ENCODE data around the gene NTNG1. TPM values are rescaled to one million over a fixed set of nuclear protein-coding genes. Genes with fewer than 3 reads are reported as not detected.

The NTNG1 gene
- total and polyA plus RNA-seq, 4 donors, result 19.8 to 26.8 (median 25.2) TPM

DNA sequence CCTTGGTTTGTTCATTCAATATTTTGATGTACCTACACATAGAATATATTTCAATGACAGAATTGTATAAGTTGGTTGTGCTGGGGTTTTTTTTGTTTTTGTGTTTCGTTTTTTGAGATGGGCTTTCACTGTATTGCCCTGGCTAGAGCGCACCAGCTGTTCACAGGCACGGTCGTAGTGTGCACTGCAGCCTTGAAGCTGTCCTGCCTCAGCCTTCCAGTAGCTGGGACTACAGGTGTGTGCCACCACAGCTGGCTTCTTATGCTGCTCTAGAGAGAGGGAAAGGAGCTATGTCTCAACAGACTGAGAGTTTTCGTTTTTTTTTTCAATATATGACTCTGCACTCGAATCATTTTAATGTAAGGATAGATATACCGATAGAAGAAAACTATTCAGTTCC lies 102.6 kb downstream of the NTNG1 start:
- no peaks in the 10 kb centered on the region for H3K4me1 ChIP-seq (ENCODE audit: control insufficient read depth, insufficient read depth, low read length)
- WGBS (ENCODE audit: insufficient coverage), result 84% methylated on average over 4 of the region's 7 CpGs
- no peak overlapping the region for H3K27ac ChIP-seq (ENCODE audit: low read depth, low read length)
- DNase-seq (ENCODE audit: low read depth in 4 of 6, low spot score in 6 of 6), result no peak
- H3K4me3 ChIP-seq (ENCODE audit: low read depth, low read length), result no peak overlapping the region
- H3K27me3 ChIP-seq (ENCODE audit: control insufficient read depth, insufficient read depth, low read length), result no peaks in the 10 kb centered on the region
- no peaks in the 10 kb centered on the region for H3K36me3 ChIP-seq (ENCODE audit: control insufficient read depth, insufficient read depth, low read length)
- H3K9me3 ChIP-seq (ENCODE audit: control insufficient read depth, insufficient read depth, low read length), result no peaks in the 10 kb centered on the region

DNA sequence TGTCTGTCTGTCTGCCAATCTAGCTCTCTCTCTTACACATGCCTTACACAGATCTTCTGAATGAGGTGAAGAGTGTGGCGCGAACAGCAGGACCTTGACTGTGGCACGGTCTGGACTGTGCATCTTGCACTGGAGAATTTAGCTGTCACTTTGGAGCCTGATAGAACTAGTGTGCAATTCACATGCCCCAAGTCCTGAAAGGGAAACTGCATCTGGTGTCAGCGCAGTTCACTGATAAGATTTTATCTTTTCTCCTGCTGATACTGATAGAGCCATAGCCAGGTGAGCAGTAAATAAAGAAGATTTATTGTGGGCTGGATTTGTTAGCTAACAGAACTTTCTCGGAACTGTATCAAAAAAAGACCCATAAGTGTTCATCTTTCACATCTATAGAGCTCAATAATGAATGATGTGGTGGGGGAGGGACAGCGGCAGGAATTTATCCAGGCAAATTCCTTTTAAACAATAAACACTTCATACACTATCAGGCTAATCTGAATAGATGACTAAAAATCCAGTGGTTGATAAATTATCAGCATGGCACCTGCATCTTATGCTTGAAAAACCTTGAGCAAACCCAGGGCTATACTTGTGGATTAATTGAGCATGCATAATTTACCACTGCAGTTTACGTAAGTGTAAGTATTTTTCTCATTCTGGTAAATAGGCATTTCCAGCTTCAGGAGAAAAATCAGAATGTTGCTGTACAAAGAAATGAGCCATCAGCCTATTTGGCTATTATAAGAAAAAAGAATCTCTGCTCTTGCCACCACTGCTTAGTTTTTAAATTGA lies 104.1 kb downstream of the NTNG1 start:
- Histone ChIP-seq H3K36me3 (ENCODE audit: control insufficient read depth, insufficient read depth, low read length) (no peaks in the 10 kb centered on the region), H3K4me3 (ENCODE audit: low read depth, low read length) (no peak overlapping the region), H3K9me3 (ENCODE audit: control insufficient read depth, insufficient read depth, low read length) (no peaks in the 10 kb centered on the region), H3K27ac (ENCODE audit: low read depth, low read length) (no peak overlapping the region), H3K4me1 (ENCODE audit: control insufficient read depth, insufficient read depth, low read length) (no peaks in the 10 kb centered on the region), H3K27me3 (ENCODE audit: control insufficient read depth, insufficient read depth, low read length) (no peaks in the 10 kb centered on the region)
- WGBS (ENCODE audit: insufficient coverage), result 64% methylated on average over 4 of the region's 7 CpGs
- peak in 1 of 6 donors; percentile 74 for DNase-seq (ENCODE audit: low read depth in 4 of 6, low spot score in 6 of 6)

DNA sequence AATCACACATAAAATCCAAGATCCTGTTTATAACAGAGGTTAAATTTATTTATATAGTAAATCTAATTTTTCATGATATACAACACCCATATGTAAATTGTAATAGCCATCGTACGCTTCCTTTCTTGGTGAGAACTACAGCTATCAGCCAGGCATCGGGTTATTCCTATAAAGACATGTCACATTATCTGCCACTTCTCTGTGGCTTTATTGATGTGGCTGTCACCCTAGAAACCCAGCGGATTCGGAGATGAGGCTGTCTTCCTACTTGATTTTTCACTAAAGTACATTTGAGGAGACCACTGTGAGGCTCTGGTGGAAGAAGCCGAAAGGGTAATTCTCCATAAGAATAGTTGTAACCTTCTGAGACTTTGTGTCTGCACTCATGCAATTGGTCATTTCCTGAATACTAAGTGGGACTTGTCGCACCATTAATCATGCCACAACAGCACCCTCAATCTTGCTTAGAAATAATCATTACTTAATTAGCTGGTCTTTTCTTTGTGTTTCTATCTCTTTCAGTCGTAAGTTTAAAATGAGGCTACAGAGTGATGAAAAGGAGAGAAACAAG lies 106.0 kb downstream of the NTNG1 start:
- Histone ChIP-seq H3K36me3 (ENCODE audit: control insufficient read depth, insufficient read depth, low read length) (no peaks in the 10 kb centered on the region), H3K27me3 (ENCODE audit: control insufficient read depth, insufficient read depth, low read length) (no peaks in the 10 kb centered on the region), H3K4me1 (ENCODE audit: control insufficient read depth, insufficient read depth, low read length) (no peaks in the 10 kb centered on the region), H3K27ac (ENCODE audit: low read depth, low read length) (no peak overlapping the region), H3K4me3 (ENCODE audit: low read depth, low read length) (no peak overlapping the region), H3K9me3 (ENCODE audit: control insufficient read depth, insufficient read depth, low read length) (no peaks in the 10 kb centered on the region)
- no peak for DNase-seq (ENCODE audit: low read depth in 4 of 6, low spot score in 6 of 6)
- WGBS (ENCODE audit: insufficient coverage), result 50% methylated on average over 2 of the region's 8 CpGs

DNA sequence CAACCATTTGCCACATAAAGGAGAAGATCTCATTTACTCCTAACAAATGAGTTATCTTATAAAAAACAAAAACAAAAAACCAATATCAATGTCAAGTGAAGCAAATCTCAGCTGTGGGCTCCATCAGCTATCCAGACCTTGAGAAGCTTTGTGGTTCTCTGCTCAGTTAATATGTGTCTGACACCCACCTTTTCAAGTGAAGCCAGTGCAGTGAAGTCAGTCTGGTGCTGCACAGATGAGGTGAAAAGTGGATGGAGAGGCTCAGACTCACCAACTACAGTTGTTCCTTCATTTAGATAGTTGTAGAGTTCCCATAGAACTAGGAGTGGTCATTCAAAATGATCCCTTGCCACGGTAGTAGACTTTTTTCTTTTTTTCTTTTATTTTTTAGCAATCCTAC lies 106.8 kb downstream of the NTNG1 start:
- H3K4me3 ChIP-seq (ENCODE audit: low read depth, low read length), result no peak overlapping the region
- DNase-seq (ENCODE audit: low read depth in 4 of 6, low spot score in 6 of 6), result no peak
- no peaks in the 10 kb centered on the region for H3K4me1 ChIP-seq (ENCODE audit: control insufficient read depth, insufficient read depth, low read length)
- no peaks in the 10 kb centered on the region for H3K27me3 ChIP-seq (ENCODE audit: control insufficient read depth, insufficient read depth, low read length)
- no peaks in the 10 kb centered on the region for H3K9me3 ChIP-seq (ENCODE audit: control insufficient read depth, insufficient read depth, low read length)
- WGBS (ENCODE audit: insufficient coverage), result no CpG with 5 or more reads among the region's 1 CpG
- no peak overlapping the region for H3K27ac ChIP-seq (ENCODE audit: low read depth, low read length)
- no peaks in the 10 kb centered on the region for H3K36me3 ChIP-seq (ENCODE audit: control insufficient read depth, insufficient read depth, low read length)

DNA sequence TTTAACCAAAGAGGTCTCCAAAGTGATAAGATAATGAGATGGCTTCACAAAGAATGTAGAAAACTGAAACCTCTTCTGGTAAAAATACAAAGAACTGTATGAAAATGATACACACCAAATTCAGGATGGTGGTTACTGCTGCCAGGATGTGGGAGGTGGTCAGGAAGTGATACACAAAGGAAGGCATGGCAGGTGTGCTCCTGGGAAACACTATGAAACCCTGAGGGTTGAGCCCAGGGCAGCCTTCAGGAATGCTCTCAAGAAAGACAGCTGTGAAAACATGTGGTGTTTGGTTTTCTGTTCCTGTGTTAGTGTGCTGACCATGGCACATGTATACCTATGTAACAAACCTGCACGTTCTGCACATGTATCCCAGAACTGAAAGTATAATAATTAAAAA lies 109.3 kb downstream of the NTNG1 start:
- Histone ChIP-seq H3K4me3 (ENCODE audit: low read depth, low read length) (no peak overlapping the region), H3K4me1 (ENCODE audit: control insufficient read depth, insufficient read depth, low read length) (peaks cover 3% of the 10 kb centered on the region), H3K36me3 (ENCODE audit: control insufficient read depth, insufficient read depth, low read length) (no peaks in the 10 kb centered on the region), H3K9me3 (ENCODE audit: control insufficient read depth, insufficient read depth, low read length) (no peaks in the 10 kb centered on the region), H3K27ac (ENCODE audit: low read depth, low read length) (no peak overlapping the region), H3K27me3 (ENCODE audit: control insufficient read depth, insufficient read depth, low read length) (no peaks in the 10 kb centered on the region)
- DNase-seq (ENCODE audit: low read depth in 4 of 6, low spot score in 6 of 6), result no peak
- no CpG with 5 or more reads among the region's 1 CpG for WGBS (ENCODE audit: insufficient coverage)

DNA sequence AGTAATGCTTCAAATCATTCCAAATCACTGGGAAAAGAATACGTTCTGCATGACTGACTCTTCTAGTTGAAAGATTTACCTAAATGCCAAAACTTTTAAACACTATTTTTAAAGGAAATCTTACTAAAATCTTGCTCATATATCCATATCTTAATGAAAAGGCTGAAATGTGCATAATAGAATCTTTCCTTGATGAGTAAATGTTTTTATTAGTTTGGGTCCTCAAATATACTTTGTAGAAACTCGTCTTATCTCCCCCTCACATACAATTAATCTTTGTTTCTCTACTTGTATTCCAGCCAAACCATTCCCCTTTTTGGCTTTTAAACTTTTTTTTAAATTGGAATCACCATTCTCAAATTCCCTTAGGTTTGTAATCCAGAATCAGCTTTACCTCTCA lies 110.2 kb downstream of the NTNG1 start:
- no peak for DNase-seq (ENCODE audit: low read depth in 4 of 6, low spot score in 6 of 6)
- Histone ChIP-seq H3K36me3 (ENCODE audit: control insufficient read depth, insufficient read depth, low read length) (no peaks in the 10 kb centered on the region), H3K27ac (ENCODE audit: low read depth, low read length) (no peak overlapping the region), H3K4me3 (ENCODE audit: low read depth, low read length) (no peak overlapping the region), H3K9me3 (ENCODE audit: control insufficient read depth, insufficient read depth, low read length) (no peaks in the 10 kb centered on the region), H3K27me3 (ENCODE audit: control insufficient read depth, insufficient read depth, low read length) (no peaks in the 10 kb centered on the region), H3K4me1 (ENCODE audit: control insufficient read depth, insufficient read depth, low read length) (peaks cover 3% of the 10 kb centered on the region)
- 83% methylated on average over 1 of the region's 2 CpGs for WGBS (ENCODE audit: insufficient coverage)

DNA sequence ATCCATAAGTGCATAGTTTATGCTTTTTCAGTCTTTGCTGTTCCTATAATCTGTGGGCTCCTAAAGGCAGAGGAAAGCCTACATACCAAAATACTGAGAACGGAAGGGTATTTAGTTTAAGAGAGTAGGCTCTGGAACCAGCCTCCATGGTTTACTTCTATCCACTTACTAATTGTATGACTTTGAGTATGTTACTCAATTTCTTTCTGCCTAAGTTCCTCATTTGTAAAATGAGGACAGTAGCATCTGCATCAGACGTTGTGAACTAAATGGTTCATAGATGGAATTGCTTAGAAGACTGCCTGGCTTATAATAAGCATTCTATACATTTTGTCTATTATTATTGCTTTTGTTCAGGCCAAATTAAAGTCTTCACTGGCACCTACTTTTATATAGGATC lies 111.0 kb downstream of the NTNG1 start:
- DNase-seq (ENCODE audit: low read depth in 4 of 6, low spot score in 6 of 6), result no peak
- Histone ChIP-seq H3K27me3 (ENCODE audit: control insufficient read depth, insufficient read depth, low read length) (no peaks in the 10 kb centered on the region), H3K36me3 (ENCODE audit: control insufficient read depth, insufficient read depth, low read length) (no peaks in the 10 kb centered on the region), H3K4me1 (ENCODE audit: control insufficient read depth, insufficient read depth, low read length) (peaks cover 3% of the 10 kb centered on the region), H3K9me3 (ENCODE audit: control insufficient read depth, insufficient read depth, low read length) (no peaks in the 10 kb centered on the region), H3K27ac (ENCODE audit: low read depth, low read length) (no peak overlapping the region), H3K4me3 (ENCODE audit: low read depth, low read length) (no peak overlapping the region)
- no CpG with 5 or more reads among the region's 2 CpGs for WGBS (ENCODE audit: insufficient coverage)

DNA sequence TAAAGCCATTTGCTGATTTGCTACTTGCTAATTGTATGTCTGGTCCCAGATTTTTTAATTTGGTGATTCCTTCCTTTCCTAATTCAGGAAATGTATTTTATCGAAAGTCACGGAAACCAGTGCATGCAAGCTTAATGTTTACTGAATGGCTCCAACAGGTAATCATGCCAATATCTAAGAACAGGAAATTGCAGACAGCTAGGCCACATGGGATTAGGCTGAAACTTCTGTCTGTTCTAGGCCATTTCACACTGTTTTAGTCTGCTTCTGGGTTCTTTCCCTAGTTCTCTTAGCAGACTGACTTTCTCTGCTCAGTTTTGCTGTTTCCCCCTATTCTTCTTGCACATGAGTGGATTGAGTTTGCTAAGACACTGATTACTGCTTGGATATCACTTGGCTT lies 111.4 kb downstream of the NTNG1 start:
- peaks cover 3% of the 10 kb centered on the region for H3K4me1 ChIP-seq (ENCODE audit: control insufficient read depth, insufficient read depth, low read length)
- H3K27ac ChIP-seq (ENCODE audit: low read depth, low read length), result no peak overlapping the region
- no peak overlapping the region for H3K4me3 ChIP-seq (ENCODE audit: low read depth, low read length)
- peak in 1 of 6 donors; percentile 26 for DNase-seq (ENCODE audit: low read depth in 4 of 6, low spot score in 6 of 6)
- no peaks in the 10 kb centered on the region for H3K27me3 ChIP-seq (ENCODE audit: control insufficient read depth, insufficient read depth, low read length)
- no peaks in the 10 kb centered on the region for H3K36me3 ChIP-seq (ENCODE audit: control insufficient read depth, insufficient read depth, low read length)
- WGBS (ENCODE audit: insufficient coverage), result 86% methylated on average over 2 of the region's 2 CpGs
- H3K9me3 ChIP-seq (ENCODE audit: control insufficient read depth, insufficient read depth, low read length), result no peaks in the 10 kb centered on the region

DNA sequence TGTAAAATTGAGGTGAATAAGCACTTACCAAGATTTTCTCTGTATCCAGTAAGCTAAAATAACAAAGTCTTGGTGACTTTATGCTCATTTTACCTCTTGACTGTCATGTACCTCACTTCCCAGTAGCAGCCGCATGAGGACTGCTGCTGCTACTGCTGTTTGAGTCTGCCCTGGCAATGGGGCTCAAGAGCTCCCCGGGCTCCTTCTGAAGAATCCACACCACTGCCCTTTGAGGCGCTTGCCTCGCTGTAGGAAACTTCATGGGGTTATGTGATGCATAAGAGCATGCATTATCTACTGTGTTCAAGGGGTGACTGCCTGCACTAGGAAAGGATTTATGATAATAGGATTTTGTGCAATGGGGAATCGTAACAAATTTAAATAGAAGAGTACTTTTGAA lies 113.5 kb downstream of the NTNG1 start:
- WGBS (ENCODE audit: insufficient coverage), result 83% methylated on average over 1 of the region's 5 CpGs
- no peaks in the 10 kb centered on the region for H3K27me3 ChIP-seq (ENCODE audit: control insufficient read depth, insufficient read depth, low read length)
- peaks cover 3% of the 10 kb centered on the region for H3K4me1 ChIP-seq (ENCODE audit: control insufficient read depth, insufficient read depth, low read length)
- no peaks in the 10 kb centered on the region for H3K9me3 ChIP-seq (ENCODE audit: control insufficient read depth, insufficient read depth, low read length)
- H3K27ac ChIP-seq (ENCODE audit: low read depth, low read length), result no peak overlapping the region
- H3K36me3 ChIP-seq (ENCODE audit: control insufficient read depth, insufficient read depth, low read length), result no peaks in the 10 kb centered on the region
- H3K4me3 ChIP-seq (ENCODE audit: low read depth, low read length), result no peak overlapping the region
- DNase-seq (ENCODE audit: low read depth in 4 of 6, low spot score in 6 of 6), result peak in 2 of 6 donors; percentile 19 to 21

DNA sequence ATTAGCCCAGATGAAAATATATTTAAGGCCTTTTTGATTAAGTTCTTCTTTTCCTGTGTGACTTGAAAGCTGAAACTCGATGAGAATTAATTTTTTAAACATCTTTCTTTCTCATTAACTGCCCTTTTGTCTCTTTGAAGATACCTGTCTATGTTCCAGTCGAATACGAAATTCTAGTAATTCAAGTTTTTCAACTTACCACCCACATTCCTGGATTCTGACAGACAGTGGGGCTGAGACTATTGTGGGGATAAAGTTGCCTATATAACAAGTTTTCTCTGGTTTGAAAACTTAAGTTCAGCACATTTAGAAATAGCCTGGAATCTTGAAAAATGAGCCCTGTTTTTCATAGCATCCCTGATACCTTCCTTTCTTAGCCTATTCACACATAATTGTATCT lies 114.6 kb downstream of the NTNG1 start:
- no peak overlapping the region for H3K4me3 ChIP-seq (ENCODE audit: low read depth, low read length)
- peaks cover 3% of the 10 kb centered on the region for H3K4me1 ChIP-seq (ENCODE audit: control insufficient read depth, insufficient read depth, low read length)
- H3K9me3 ChIP-seq (ENCODE audit: control insufficient read depth, insufficient read depth, low read length), result no peaks in the 10 kb centered on the region
- WGBS (ENCODE audit: insufficient coverage), result no CpG with 5 or more reads among the region's 3 CpGs
- no peaks in the 10 kb centered on the region for H3K27me3 ChIP-seq (ENCODE audit: control insufficient read depth, insufficient read depth, low read length)
- no peaks in the 10 kb centered on the region for H3K36me3 ChIP-seq (ENCODE audit: control insufficient read depth, insufficient read depth, low read length)
- H3K27ac ChIP-seq (ENCODE audit: low read depth, low read length), result no peak overlapping the region
- no peak for DNase-seq (ENCODE audit: low read depth in 4 of 6, low spot score in 6 of 6)

All from spinal cord (tissue), 10 donors.